Hepatic stellate cell (primary cell): ENCODE measurements around the gene SFTPD.
"Not testable (repeated sequence)": the region's sequence is repeated elsewhere in the genome, so short reads cannot be mapped to it uniquely, and the experiment has no call there.

Experiments used
- DNase-seq: peaks from one replicate; pipeline ENCODE4 v3.0.0; 2011; ENCODE audit warnings: low spot score

Gene SFTPD

DNA sequence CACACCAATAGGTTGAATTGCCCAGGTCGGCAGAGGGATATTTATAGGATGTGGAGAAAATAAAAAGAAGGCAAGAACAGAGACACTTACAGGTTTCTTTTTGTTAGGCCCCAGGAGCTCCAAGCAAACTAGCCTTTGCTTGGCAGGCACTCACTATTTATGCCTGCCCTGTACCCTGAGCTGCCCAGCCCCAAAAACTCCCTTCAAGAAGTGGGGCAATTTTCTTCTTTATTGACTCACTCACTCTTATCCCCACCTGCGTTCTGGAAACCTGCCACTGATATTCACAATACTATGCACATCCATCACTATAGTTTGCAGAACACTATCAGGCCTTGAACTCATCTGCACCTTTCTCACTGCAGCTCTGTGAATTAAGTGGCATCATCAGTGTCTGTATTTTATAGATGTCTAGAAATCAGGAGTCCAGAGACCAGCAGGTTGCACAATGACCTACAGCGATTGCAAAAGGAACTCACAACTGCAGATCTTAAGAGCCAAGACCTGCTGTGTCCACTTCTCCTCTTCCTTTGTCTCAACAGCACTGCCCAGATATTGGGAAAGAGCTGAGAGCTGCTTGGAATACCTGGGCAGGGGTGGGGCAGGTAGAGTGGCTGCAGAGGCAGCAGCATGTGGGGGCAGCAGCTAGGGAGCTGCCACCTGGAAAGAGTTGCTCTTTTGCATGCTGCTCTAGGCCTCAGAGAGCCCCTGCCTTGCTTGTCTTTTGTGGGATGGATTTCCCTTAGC, at the start of gene SFTPD:
Gene SFTPD, minus strand, starts transcription at position 130 of the 747 bp plus-strand sequence. CDS start 2,446 bp downstream, outside the sequence.
- no peak for DNase-seq

DNA sequence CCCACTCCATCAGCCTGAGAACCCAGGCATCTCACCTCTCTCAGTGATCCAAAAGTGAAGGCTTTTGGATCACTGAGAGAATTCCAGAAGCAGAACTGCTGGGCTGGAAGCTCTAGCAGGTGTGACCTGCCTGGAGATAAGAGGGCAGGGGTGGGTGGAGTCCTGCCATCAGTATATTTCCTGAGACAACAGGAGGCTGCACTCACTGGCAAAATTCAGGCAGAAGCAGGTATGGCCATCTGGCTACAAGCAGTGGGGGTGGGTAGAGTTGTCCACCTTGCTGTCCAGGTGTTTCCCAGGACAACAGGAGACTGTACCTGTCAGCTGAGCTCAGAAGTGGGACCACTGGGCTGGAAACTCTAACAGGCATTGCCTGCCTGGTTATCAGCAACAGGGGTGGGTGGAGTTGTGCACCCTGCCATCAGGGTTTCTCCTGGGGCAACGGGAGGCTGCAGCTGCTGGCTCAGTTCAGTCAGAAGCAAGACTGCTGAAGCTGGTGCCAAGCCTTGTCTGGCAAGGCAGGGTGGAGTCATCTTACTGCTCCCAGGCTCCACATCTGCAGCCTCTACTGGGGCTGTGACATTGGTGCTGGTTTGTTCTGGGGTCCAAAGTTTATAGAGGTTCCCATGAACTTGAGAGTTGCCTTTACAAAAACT, 47.2 kb upstream of the SFTPD start:
- no peak for DNase-seq

DNA sequence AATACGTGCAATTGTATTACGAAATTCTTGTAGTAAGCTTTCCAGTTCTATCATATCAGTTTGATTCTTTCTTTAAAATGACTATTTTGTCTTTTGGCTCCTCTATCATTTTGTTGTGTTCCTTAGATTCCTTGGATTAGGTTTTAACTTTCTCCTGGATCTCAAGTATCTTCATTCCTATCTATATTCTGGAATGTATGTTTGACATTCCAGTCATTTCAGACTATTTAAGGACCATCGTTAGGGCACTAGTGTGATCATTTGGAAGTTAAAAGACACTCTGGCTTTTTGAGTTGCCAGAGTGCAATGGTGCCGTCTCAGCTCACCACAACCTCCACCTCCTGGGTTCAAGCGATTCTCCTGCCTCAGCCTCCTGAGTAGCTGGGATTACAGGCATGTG, 45.7 kb upstream of the SFTPD start:
- no peak for DNase-seq

GRCh38 chr10:79988199-79988598, 39.3 kb upstream of the SFTPD start:
- DNase-seq = not testable (repeated sequence)

- not testable (repeated sequence) for DNase-seq
Measured at GRCh38 chr10:79986661-79987060, 37.8 kb upstream of the SFTPD start.

DNA sequence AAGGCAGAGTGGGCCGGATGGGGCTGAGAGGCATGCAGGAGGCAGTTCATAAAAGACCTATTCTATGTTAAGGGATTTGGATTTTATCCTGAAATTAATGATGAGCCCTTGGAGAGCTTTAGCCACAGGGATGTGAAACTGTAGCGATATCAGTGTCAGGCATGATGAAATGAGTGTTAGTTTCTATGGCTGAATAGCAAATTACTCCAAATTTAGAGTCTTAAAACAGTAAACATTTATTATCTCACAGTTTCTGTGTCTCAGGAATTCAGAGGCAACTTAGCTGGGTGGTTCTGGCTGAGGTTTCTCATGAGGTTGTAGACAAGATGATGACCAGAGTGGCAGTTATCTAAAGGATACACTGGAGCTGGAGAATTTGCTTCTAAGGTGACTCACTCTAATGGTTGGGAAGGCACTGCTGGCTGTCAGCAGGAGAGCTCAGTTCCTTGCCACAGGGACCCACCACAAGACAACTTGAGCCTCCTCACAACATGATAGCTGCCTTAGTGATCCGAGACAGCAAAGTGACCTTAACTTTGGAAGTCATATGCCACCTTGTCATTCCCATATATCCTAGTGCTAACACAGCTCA, 36.7 kb upstream of the SFTPD start:
- no peak for DNase-seq

DNA sequence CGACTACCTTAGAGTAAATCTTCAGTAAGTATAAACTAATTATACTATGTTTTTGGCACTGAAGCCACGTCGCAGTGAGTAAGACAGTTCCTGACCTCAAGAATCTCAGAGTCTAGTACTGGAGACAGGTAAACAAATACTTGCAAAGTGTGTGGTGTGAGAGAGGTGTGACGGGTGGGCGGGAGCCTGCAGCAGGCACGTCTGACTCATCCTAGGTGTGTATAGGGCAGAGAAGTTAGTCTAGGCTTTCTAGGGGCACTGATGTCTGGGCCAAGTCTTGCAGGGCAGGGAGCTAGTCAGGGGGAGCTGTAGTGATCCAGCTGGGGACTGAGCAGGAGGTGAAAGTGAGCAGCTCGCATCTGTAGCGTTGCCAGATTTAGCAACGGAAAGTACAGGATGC, 35.9 kb upstream of the SFTPD start:
- no peak for DNase-seq

DNA sequence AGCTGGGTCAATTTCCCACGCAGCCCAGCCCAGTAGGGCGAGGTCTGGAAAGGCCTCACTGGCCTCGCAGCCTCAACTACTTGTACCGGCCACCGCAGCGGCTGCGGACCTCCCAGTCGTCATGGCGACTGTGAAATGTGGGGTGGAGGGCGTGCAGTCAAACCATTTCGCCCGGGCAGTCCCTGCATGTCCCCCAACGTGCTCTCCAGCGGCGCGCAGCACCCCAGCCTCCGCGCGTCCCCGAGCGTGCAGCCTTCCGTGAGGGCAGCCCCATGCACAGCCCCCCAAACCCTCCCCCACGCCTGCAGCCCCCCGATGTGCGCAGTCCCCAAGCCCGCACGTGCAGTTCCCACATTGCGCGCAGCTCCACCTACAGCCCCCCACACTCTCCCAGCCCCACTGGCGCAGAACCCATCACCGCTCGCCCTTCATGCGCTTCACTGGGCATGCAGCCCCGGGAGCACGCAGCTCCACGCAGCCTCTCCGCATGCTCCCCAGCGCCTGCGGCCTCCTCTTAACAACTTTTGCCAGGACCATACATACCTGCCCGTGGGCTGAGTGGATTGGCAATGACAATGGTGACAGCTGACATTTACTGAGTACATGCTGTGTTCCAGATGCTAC, 34.5 kb upstream of the SFTPD start:
- DNase-seq = no peak

DNA sequence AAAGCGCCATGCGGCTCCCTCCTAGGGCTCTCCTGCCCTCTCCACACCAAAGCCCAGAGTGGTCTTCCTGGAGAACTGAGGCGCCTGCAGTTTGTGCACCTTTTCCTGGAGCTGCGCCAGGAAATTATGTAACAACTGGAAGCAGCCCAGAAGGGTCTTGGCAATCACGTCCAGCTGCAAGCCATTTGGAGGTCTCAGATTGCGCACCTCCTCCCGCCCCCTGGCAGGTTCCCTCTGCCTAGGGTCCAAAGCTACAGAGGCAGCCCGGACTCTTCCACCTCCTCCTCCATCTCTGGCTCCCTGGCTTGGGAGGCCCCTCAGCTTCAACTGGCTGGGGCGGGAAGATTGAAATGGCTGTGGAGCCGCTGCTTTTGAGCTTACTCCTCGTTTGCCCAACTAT, 34.0 kb upstream of the SFTPD start:
- no peak for DNase-seq

GRCh38 chr10:79982362-79982800, 33.5 kb upstream of the SFTPD start:
- peak; percentile 13 for DNase-seq

- DNase-seq = peak; percentile 56
Measured at GRCh38 chr10:79981450-79982361, 32.8 kb upstream of the SFTPD start.

GRCh38 chr10:79980711-79981110, 31.8 kb upstream of the SFTPD start:
- no peak for DNase-seq

GRCh38 chr10:79979976-79980687, 31.2 kb upstream of the SFTPD start:
- DNase-seq = no peak

DNA sequence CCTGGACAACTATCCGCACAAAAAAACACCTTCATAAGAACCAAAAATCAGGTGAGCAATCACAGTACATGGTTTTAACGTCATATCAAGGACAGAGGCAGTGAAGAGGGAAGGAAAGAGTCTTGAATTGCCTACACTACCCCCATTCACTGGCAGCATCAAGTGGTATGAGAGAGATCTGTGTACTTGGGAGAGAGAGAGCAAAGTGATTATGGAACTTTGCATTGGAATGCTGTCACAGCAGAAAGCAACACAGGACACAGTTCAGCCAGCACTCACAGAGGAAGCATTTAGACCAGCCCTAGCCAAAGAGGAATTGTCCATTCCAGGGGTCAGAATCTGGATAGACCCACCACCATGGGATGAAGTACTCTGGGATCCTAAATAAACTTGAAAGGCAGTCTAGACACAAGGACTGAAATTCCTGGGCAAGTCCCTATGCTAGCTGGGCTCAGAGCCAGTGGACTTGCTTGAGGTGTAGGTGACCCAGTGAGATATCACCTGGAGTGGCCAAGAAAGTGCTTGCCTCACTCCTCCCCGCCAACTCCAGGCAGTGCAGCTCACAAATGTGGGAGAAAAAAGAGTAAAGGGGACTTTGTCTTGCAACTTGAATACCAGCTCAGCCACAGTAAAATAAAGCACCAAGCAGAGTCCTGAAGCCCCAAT, 30.5 kb upstream of the SFTPD start:
- DNase-seq = no peak

DNA sequence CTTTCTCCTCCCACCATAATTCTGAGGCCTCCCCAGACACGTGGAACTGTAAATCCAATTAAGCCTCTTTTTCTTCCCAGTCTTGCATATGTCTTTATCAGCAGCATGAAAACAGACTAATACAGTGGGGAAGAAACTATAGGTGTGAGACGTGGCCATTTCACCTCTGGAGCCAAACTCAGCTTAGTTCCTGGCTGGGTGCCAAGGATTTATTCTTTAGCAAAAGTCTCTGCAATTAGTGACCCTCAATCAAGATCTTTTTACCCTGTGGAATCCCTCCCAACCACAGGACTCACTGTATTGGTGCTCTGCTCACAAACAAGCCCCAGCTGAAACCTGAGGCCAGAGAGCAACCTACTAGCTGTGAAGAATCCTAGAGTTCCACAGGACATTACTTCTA, 28.1 kb upstream of the SFTPD start:
- no peak for DNase-seq

- DNase-seq = no peak
Measured at GRCh38 chr10:79970062-79970461, 21.2 kb upstream of the SFTPD start.

DNA sequence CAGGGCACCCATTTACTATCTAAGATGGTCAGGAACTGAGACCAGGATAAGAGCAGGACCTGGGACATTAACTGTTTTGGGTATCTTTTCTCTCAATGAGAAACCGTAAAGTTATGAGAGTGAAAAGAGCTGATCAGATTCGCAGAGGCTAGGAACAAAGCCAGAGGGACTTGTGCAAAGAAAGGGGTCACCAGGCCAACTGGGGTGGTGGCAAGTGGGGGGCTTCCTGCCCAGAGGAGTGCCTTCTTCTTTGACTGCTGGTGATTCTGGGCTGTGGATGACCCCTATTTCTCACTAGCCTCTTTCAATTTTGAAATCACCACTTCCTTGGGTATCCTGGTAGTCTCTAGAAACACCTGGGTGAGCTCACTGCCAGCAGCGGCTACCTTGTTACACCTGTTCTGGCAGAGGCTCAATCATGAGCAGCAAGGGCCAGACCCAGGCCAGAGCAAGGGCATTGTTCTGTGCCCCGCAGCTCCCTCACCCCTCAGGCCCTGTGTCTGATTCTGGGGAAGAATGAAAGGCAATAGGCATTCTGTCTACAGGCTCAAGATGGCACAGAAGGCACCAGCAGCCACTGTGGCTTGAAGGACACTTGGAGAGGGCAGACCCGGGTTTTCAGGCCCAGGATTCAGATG, 999 bp downstream of the SFTPD start:
- no peak for DNase-seq

DNA sequence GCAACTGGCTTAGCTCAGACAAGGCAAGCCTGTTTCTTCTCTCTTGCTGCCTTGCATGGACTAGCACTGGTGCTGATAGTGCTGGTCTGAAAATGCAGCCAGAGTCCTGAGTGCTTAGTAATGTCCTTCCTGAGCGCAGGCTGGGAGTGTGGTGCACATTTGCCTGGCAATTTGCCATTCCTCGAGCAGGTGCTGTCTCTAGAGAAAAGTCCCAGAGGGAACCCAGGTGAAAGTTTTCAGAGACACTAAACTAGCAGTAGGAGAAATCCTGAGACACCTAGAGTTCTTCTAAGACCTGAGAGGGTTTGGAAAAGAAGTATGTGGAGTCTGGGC, 1.9 kb downstream of the SFTPD start:
- DNase-seq = no peak

- DNase-seq = no peak
Measured at GRCh38 chr10:79946271-79947082, 2.4 kb downstream of the SFTPD start.
